ENCODE measurements around the gene KLRB1. TPM values are rescaled to one million over a fixed set of nuclear protein-coding genes. Genes with fewer than 3 reads are reported as not detected.
"Not testable (repeated sequence)": the region's sequence is repeated elsewhere in the genome, so short reads cannot be mapped to it uniquely, and the experiment has no call there.

KLRB1 gene
- total RNA-seq, 1 donor from 2014 or later, result 0.19 TPM

DNA sequence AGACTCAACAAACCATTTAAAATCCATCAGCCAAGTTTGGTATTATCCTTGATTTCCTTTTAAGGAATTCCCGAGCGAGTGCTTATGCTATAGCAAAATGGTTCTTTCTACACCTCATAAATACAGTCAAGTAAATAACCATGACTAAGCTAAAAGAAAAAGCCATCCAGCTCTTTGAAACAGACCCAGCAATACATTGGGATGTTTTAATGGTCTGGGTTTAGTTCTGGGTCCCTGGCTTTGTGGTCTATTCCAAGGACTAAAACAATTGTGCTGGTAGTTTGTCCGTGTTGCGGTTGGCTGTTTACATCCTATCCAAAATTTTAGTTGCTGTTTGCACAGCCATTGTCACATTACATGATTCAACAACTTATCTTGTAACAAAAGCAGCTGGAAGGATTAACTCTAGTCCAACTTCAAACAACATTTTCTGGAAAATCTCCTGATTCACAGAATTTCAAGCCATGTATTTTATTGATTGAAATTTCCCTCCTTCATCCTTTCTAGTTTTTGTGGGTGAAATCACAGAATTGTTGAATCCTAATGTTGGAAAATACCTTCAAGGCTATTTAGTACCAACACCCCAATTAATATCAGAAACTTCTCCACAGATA is 19.6 kb downstream of the KLRB1 start:
- intact Hi-C loops (cut with micrococcal nuclease), result no loop called here
- H3K4me1 ChIP-seq, result no peaks in the 10 kb centered on the region
- H3K27me3 ChIP-seq (ENCODE audit: low read depth), result no peaks in the 10 kb centered on the region
- TF ChIP-seq, protein P1, sequence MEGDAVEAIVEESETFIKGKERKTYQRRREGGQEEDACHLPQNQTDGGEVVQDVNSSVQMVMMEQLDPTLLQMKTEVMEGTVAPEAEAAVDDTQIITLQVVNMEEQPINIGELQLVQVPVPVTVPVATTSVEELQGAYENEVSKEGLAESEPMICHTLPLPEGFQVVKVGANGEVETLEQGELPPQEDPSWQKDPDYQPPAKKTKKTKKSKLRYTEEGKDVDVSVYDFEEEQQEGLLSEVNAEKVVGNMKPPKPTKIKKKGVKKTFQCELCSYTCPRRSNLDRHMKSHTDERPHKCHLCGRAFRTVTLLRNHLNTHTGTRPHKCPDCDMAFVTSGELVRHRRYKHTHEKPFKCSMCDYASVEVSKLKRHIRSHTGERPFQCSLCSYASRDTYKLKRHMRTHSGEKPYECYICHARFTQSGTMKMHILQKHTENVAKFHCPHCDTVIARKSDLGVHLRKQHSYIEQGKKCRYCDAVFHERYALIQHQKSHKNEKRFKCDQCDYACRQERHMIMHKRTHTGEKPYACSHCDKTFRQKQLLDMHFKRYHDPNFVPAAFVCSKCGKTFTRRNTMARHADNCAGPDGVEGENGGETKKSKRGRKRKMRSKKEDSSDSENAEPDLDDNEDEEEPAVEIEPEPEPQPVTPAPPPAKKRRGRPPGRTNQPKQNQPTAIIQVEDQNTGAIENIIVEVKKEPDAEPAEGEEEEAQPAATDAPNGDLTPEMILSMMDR (IDR thresholded peaks at IDR 0.05; ENCODE audit: borderline replicate concordance), result no peak
- H3K9me3 ChIP-seq (replicated peaks), result no peaks in the 10 kb centered on the region
- no peaks in the 10 kb centered on the region for H3K36me3 ChIP-seq
- no peak overlapping the region for H3K4me3 ChIP-seq
- H3K27ac ChIP-seq (replicated peaks), result no peak overlapping the region
- DNase-seq, result no peak

DNA sequence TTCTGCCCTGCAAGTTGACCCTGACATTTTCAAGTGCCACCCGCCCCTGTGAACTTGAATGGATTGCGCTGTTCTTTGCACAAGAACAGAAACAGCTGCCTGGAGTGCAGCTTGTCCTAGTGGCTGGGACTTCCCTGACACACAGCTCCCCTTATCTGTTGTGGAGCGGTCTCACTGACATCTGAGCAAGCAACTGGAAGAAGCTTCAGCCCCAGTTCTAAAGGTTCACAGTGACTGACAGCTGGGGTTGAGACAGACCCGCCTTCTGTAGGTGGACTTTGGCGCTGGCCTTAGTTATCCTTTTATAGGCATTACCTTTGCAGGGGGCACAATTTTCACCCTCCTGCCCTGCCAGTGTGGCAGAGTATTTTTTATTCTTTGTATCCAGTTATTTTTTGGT is 30.0 kb downstream of the KLRB1 start:
- intact Hi-C loops (cut with micrococcal nuclease); H3K4me1 ChIP-seq; H3K9me3 ChIP-seq (replicated peaks): not testable (repeated sequence)

DNA sequence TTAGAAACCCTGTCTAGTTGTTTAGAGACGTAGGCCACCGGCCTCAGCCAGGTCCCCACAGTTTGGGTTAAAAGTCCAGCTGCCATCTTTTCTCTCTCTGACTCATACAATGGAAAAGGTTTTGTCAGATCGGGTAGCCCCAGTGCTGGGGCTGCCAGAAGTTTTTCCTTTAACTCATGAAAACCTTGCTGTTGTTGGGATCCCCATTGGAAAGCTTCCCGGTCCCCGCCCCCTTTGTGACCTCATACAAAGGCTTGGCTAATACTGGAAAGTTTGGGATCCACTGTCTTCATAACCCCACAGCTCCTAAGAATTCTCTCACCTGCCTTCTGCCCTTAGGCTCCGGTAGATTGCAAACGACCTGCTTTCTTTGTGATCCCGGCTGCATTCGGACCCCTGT is 40.6 kb downstream of the KLRB1 start:
- H3K9me3 ChIP-seq (replicated peaks); H3K27ac ChIP-seq (replicated peaks); H3K27me3 ChIP-seq (ENCODE audit: low read depth); H3K4me3 ChIP-seq; H3K4me1 ChIP-seq; DNase-seq; H3K36me3 ChIP-seq; intact Hi-C loops (cut with micrococcal nuclease): not testable (repeated sequence)

More for the DNA sequence above, 30.0 kb downstream of the KLRB1 start:
- not testable (repeated sequence) for H3K4me3 ChIP-seq; H3K27me3 ChIP-seq (ENCODE audit: low read depth); H3K27ac ChIP-seq (replicated peaks); DNase-seq; H3K36me3 ChIP-seq

DNA sequence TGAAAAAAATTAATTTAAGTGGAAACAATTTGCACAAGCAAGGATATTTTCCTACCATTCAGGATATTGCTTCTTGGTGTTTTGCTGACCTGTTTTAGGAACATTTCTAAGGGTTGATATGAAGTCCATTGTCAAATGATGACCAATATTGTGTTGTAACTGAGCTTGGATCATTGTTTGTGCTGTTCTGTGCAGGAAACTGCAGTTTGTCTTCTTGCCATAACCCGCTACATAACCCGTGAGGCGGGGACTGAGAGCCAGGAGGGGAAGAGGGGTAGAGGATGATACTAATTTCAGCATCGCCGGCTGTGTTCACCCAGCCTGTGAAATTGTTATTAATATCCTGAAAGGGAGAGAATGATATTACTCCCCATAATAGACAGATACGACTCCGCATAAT is 41.6 kb downstream of the KLRB1 start:
- H3K27ac ChIP-seq (replicated peaks); intact Hi-C loops (cut with micrococcal nuclease); H3K4me3 ChIP-seq; H3K36me3 ChIP-seq; DNase-seq; H3K27me3 ChIP-seq (ENCODE audit: low read depth); H3K4me1 ChIP-seq; H3K9me3 ChIP-seq (replicated peaks): not testable (repeated sequence)

DNA sequence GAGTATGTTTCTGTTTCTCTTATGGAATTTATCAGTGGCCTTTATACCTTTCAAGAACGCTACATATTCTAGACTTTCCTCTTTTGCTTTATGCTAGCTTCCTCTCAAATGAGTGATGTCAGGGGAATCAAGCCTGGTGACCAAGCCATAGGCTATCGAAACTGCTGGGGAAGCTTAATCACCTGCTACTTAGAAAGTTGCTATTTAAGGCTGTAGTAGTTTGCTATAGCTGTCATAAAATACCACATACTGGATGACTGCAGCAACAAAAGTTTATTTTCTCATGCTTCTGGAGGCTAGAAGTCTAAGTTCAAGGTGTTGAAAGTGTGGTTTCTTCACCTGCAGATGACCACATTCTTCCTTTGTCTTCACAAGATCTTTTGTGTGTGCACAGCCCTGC is 43.3 kb downstream of the KLRB1 start:
- H3K4me1 ChIP-seq; DNase-seq; H3K9me3 ChIP-seq (replicated peaks); H3K27me3 ChIP-seq (ENCODE audit: low read depth); H3K27ac ChIP-seq (replicated peaks); H3K4me3 ChIP-seq; intact Hi-C loops (cut with micrococcal nuclease); H3K36me3 ChIP-seq: not testable (repeated sequence)

DNA sequence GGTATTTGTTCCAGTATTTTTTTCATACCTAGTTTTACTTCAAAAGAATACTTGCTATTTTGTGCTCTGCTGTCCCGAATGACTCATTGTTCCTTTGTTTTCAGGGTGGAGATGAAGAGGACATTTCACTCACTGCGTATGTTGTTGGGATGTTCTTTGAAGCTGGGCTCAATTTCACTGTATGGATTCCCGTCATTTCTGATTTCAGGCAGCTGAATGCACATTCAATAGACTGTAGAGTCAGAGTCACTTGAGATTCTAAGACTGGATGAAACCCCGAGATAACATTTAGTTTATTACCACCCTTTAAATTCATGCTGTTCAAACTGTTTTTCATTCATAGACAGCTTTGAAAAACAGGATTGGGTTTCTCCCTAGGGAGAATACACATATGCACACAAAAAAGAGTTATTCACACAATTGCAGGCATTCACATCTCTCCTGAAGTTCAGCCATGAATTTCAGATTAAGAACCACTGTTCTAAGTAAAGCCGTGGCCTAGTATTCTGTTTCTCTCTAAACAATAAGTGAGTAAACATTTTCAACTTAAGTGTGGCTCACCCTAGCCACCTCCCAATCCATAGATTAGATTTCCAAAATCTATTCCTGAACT is 44.8 kb downstream of the KLRB1 start:
- H3K27ac ChIP-seq (replicated peaks); intact Hi-C loops (cut with micrococcal nuclease); H3K36me3 ChIP-seq; H3K4me3 ChIP-seq; H3K27me3 ChIP-seq (ENCODE audit: low read depth); H3K9me3 ChIP-seq (replicated peaks); H3K4me1 ChIP-seq; DNase-seq: not testable (repeated sequence)

DNA sequence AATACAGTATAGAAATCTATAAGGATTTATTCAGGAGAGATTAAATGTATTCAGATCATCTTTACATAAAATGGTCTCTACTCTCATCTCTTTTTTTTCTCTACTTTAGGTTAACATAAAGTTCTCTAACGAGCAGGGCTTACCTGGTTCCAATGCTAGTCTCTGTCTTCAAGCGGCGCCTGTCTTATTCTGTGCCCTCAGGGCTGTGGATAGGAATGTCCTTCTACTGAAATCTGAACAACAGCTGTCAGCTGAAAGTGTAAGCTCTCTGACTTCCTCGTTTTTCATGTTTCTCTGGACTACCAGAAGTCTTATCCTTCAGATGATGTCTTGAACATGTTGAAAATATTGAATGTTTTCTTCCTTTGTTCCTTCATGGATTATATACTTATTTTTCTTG is 62.2 kb downstream of the KLRB1 start:
- DNase-seq; H3K9me3 ChIP-seq (replicated peaks); intact Hi-C loops (cut with micrococcal nuclease); H3K4me3 ChIP-seq; H3K4me1 ChIP-seq; H3K27me3 ChIP-seq (ENCODE audit: low read depth); H3K36me3 ChIP-seq; H3K27ac ChIP-seq (replicated peaks): not testable (repeated sequence)

Other genes with a start within 250 kb of the KLRB1 start
- gene CLEC2D, start 61.8 kb upstream of the KLRB1 start, total RNA-seq, result 3.3 TPM
- not detected for gene CLECL1, start 125.2 kb upstream of the KLRB1 start, total RNA-seq
- gene CD69, start 153.0 kb upstream of the KLRB1 start, total RNA-seq, result 0.25 TPM
- not detected for gene KLRF1, start 219.6 kb upstream of the KLRB1 start, total RNA-seq